Heart left ventricle (tissue), 16 donors: ENCODE results near the gene BPTF. TPM values are rescaled to one million over a fixed set of nuclear protein-coding genes. Genes with fewer than 3 reads are reported as not detected.
A peak's percentile ranks its signal among the peaks of the same experiment; 100 is the strongest.
"Not testable (repeated sequence)": the region's sequence is repeated elsewhere in the genome, so short reads cannot be mapped to it uniquely, and the experiment has no call there.

Source experiments
- ATAC-seq, 4 donors: fragments of 200-7000 bp; cut with Tn5 transposase; one replicate each; pipeline ENCODE4 v1.9.1; 2020 to 2022; ENCODE audit warnings: moderate library complexity in 4 of 4, mild to moderate bottlenecking in 3 of 4, moderate number of reproducible peaks in 1 of 4
- DNase-seq, 5 donors: peaks; one replicate each; pipeline ENCODE4 v3.0.0-alpha.2; 2020
- H3K27ac ChIP-seq, 12 donors: fragments of 200-600 bp; sonication (generic) in 4 of 12; one replicate each; pipeline versions ENCODE4 v1.5.0 to v1.8.0; 2016 to 2022; ENCODE audit warnings: mild to moderate bottlenecking in 2 of 12
- H3K27me3 ChIP-seq, 9 donors: fragments of 200-600 bp; sonication (generic) in 2 of 9; one replicate each; pipeline versions ENCODE4 v1.5.1 to v1.8.0; 2016 to 2022; ENCODE audit warnings: mild to moderate bottlenecking in 3 of 9
- H3K36me3 ChIP-seq, 9 donors: fragments of 200-600 bp; sonication (generic) in 2 of 9; one replicate each; pipeline versions ENCODE4 v1.5.0 to v1.8.0; 2018 to 2022; ENCODE audit warnings: mild to moderate bottlenecking in 2 of 9
- H3K4me1 ChIP-seq, 12 donors: fragments of 200-600 bp; sonication (generic) in 4 of 12; one replicate each; pipeline versions ENCODE4 v1.5.0 to v1.8.0; 2016 to 2022; ENCODE audit warnings: mild to moderate bottlenecking in 3 of 12
- H3K4me3 ChIP-seq, 12 donors: fragments of 200-600 bp; sonication (generic) in 4 of 12; one replicate each; pipeline versions ENCODE4 v1.5.0 to v1.8.0; 2017 to 2022; ENCODE audit warnings: mild to moderate bottlenecking in 9 of 12, moderate library complexity in 4 of 12
- H3K9me3 ChIP-seq, 12 donors: fragments of 200-600 bp; sonication (generic) in 4 of 12; one replicate each; pipeline versions ENCODE4 v1.5.0 to v1.8.0; 2016 to 2022; ENCODE audit warnings: mild to moderate bottlenecking in 1 of 12
- POLR2A ChIP-seq, 2 donors: fragments of 450-650 bp; IDR thresholded peaks; one replicate each; pipeline ENCODE4 v1.6.1; 2017; ENCODE audit warnings: antibody characterized with exemption in 2 of 2, mild to moderate bottlenecking in 2 of 2, moderate library complexity in 2 of 2
- WGBS, 4 donors: extraction: QIAGEN DNeasy Blood & Tissue Kit in 2 of 4; methylation state at CpG; one replicate each; pipeline versions ENCODE4 v1.1.5 to v1.1.7; 2013 to 2018; 5-methylcytosine and 5-hydroxymethylcytosine counted together
- intact Hi-C, 10 donors: fragments of 100-400 bp; cut with DNase I; formaldehyde crosslinking; loops; one replicate each; pipeline versions ENCODE4 v1.11.1 to v1.14.2; 2022
- polyA plus RNA-seq, 2 donors: library from polyadenylated mRNA; stranded (reverse); fragments of 200-250 nt; gene quantifications; one replicate each; pipeline ENCODE4 v1.2.3, GENCODE V29; 2013
- total RNA-seq, 9 donors: library from RNA; depleted of rRNA in 2 of 9; stranded (reverse); fragments of >200 nt in 2 of 9; fragmentation: NEBNext Ultra II Directional in 3 of 9; extraction: Animal tissue kit (Norgen Biotek cat#: 25700) in 3 of 9; gene quantifications; one replicate each; pipeline versions ENCODE4 v1.1.0 to v1.2.4, GENCODE V29; 2016 to 2023
- TF ChIP-seq, protein P1 (sequence below), 12 donors: fragments of 200-600 bp; sonication (generic) in 4 of 12; IDR thresholded peaks; one replicate each; pipeline versions ENCODE4 v1.5.0 to v1.8.0; 2018 to 2022; ENCODE audit warnings: antibody characterized with exemption in 12 of 12, mild to moderate bottlenecking in 5 of 12
- donor health status: ischemic (EF 13 %, LVEDD 7.1; RV severe dilation, severe dysfunction).
- donor health status: healthy with polysubstance abuse.
- donor health status: DM: no; HTN: yes; CAD: no.
- donor health status: DM: no; HTN: no; CAD: no.
- donor health status: ischemic (EF 25% LVEDD 6.9; RV normal size, moderate dysfunction).
- donor health status: ischemic (EF 25% LVEDD 5.7; RV mildly dilated, moderate dysfunction).
- donor health status: healthy.
- donor health status: DM: yes; HTN: yes; CAD: no.
- donor health status: ischemic (EF 35%, LVEDD 5.7; RV mildly dilated, moderate dysfunction).
- donor health status: nonischemic (EF 11% LVEDD 7.7; RV severe dilation, severe dysfunction).
- donor health status: DM: yes; HTN: yes; CAD: no.
- donor health status: PGD.
- donor health status: ischemic (EF 29% LVEDD 5.4; RV normal size, mild dysfunction).
- donor health status: nonischemic (EF 23%, LVEDD 6.1; RV moderate dilation, normal function).

Gene BPTF
- total and polyA plus RNA-seq, 11 donors: 16.7 to 96.9 (median 65.5) TPM

DNA sequence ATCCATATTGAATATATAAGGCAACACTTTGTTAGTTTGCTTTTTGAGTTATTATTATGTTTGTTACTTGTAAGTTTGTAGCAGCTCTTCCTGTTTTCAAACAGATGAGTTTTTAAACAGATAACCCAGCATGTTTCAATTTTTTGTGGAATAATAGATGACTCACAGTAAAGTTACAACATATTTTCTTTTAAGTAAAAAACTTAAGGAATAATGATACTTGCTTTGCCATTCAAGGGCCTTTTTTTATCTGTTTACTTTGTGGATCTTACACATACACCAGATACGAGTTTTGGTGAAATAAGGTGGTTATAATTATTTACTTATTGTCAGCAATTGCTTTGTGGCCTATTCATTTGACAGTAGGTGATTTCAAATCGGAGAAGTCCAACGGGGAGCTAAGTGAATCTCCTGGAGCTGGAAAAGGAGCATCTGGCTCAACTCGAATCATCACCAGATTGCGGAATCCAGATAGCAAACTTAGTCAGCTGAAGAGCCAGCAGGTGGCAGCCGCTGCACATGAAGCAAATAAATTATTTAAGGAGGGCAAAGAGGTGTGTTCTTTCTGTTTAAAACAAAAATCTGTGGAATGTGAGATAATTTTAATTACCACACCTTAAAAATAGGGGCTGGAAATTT lies 66.3 kb downstream of the BPTF start:
- Histone ChIP-seq H3K36me3 (peaks cover 0 to 95% (median 68%) of the 10 kb centered on the region in 9 donors), H3K9me3 (no peaks in the 10 kb centered on the region), H3K27ac (no peak overlapping the region), H3K4me3 (no peak overlapping the region), H3K27me3 (no peaks in the 10 kb centered on the region), H3K4me1 (no peaks in the 10 kb centered on the region)
- no peak for TF ChIP-seq POLR2A (IDR thresholded peaks at IDR 0.05)
- TF ChIP-seq, protein P1, sequence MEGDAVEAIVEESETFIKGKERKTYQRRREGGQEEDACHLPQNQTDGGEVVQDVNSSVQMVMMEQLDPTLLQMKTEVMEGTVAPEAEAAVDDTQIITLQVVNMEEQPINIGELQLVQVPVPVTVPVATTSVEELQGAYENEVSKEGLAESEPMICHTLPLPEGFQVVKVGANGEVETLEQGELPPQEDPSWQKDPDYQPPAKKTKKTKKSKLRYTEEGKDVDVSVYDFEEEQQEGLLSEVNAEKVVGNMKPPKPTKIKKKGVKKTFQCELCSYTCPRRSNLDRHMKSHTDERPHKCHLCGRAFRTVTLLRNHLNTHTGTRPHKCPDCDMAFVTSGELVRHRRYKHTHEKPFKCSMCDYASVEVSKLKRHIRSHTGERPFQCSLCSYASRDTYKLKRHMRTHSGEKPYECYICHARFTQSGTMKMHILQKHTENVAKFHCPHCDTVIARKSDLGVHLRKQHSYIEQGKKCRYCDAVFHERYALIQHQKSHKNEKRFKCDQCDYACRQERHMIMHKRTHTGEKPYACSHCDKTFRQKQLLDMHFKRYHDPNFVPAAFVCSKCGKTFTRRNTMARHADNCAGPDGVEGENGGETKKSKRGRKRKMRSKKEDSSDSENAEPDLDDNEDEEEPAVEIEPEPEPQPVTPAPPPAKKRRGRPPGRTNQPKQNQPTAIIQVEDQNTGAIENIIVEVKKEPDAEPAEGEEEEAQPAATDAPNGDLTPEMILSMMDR (IDR thresholded peaks at IDR 0.05): peak in 3 of 12 donors; percentile 22 to 34 (median 32)
- intact Hi-C loops: no loop called here
- 48 to 64% (median 53%) methylated on average over 6 of the region's 6 CpGs for WGBS, 4 donors
- DNase-seq: no peak
- no peak for ATAC-seq

DNA sequence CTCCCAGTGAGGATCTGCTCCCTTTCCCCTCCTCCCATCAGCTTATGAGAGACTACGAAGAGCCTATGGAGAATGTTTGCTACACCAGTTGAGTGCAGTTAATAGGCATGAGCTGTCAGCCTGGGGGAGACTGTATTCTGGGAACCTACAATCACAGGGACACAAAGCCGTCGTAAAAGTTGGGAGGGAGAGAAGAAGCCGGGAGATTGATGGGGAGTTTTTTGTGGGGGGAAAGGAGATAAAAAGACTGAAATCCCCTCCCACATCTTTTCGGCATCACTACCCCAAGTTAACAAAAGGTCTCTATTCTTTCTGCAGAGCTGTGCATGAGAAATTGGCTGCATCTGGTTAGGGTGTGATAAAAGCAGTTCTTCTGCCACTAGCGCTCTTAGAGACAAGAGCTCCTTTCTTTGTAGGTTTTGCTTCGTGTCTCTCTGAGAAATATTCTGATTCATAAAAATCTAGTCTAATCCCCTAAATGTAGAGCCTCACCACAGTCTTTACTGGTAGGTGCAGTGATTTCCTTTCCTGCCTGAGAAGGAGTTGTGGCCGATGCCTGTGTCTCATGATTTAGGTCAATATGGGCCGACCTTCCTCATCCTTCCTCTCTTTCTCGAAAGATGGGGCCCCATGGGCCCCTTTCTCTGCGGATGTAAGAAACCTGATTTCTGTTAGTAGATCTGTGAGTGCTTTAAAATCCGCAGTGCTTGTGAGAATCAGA lies 77.4 kb downstream of the BPTF start:
- Histone ChIP-seq H3K9me3 (no peaks in the 10 kb centered on the region), H3K27ac (no peak overlapping the region), H3K4me3 (no peak overlapping the region), H3K4me1 (no peaks in the 10 kb centered on the region), H3K36me3 (peaks cover 0 to 100% (median 92%) of the 10 kb centered on the region in 9 donors), H3K27me3 (no peaks in the 10 kb centered on the region)
- WGBS, 4 donors: 80 to 84% (median 82%) methylated on average over 12 of the region's 12 CpGs
- DNase-seq: no peak
- no peak for TF ChIP-seq POLR2A (IDR thresholded peaks at IDR 0.05)
- TF ChIP-seq, protein P1 (IDR thresholded peaks at IDR 0.05): no peak
- no peak for ATAC-seq
- intact Hi-C loops: no loop called here

DNA sequence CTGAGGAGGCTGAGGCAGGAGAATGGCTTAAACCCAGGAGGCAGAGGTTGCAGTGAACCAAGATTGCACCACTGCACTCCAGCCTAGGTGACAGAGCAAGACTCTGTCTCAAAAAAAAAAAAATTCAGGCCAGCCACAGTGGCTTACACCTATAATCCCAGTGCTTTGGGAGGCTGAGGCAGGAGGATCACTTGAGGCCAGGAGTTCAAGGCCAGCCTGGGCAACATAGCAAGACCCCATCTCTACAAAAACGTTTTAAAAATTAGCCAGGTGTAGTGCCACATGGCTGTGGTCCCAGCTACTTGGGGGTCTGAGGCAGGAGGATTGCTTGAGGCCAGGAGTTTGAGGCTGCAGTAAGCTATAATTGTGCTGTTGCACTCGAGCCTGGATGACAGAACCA lies 80.0 kb downstream of the BPTF start:
- H3K27ac ChIP-seq, intact Hi-C loops, H3K27me3 ChIP-seq, H3K4me1 ChIP-seq, H3K9me3 ChIP-seq, H3K4me3 ChIP-seq, ATAC-seq, DNase-seq: not testable (repeated sequence)
- WGBS, 4 donors: 60 to 79% (median 76%) methylated on average over 2 of the region's 2 CpGs
- H3K36me3 ChIP-seq: peaks cover 0 to 100% (median 93%) of the 10 kb centered on the region in 9 donors

DNA sequence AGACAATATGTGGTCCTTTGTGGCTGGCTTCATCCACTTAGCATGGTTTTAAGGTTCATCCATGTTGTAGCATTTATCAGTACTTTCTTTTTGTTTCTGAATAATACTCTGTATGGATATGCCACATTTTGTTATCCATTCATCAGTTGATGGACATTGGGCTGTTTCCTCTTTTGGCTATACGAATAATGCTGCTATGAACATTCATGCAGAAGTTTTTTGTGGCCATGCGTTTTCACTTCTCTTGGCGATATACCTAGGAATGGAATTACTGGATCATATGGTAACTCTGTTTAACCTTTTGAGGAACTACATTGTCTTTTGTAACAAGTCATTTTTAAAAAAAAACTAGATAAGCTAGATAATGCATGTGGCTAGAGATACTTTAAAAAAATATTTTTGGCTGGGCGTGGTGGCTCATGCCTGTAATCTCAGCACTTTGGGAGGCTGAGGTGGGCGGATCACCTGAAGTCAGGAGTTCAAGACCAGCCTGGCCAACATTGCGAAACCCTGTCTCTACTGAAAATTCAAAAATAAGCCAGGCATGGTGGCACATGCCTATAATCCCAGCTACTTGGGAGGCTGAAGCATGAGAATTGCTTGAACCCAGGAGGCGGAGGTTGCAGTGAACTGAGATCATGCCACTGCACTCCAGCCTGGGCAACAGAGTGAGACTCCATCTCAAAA lies 85.0 kb downstream of the BPTF start:
- WGBS, 4 donors: 93 to 97% (median 95%) methylated on average over 7 of the region's 7 CpGs
- Histone ChIP-seq H3K36me3 (peaks cover 0 to 100% (median 88%) of the 10 kb centered on the region in 9 donors), H3K4me1 (peaks cover 0 to 19% (median 6%) of the 10 kb centered on the region in 12 donors)
- DNase-seq, H3K27ac ChIP-seq, ATAC-seq, intact Hi-C loops, H3K27me3 ChIP-seq, H3K4me3 ChIP-seq, H3K9me3 ChIP-seq: not testable (repeated sequence)
